SK-N-MC (cell line): ENCODE measurements around the gene PHACTR3.

ENCODE experiments used
- DNase-seq: peaks from one replicate; pipeline ENCODE4 v3.0.0-alpha.2; 2011; ENCODE audit warnings: low read depth, low spot score
- H3K27ac ChIP-seq: fragments of 200-600 bp; sonication (generic); 2 replicates; pipeline ENCODE4 v1.5.1; 2016; ENCODE audit warnings: mixed run types
- H3K36me3 ChIP-seq: fragments of 200-600 bp; sonication (generic); 2 replicates; pipeline ENCODE4 v1.6.1; 2017; ENCODE audit warnings: antibody characterized with exemption, low read length, mixed read lengths; ENCODE audit not compliant: insufficient read depth
- H3K4me3 ChIP-seq: fragments of 200-600 bp; sonication (generic); 2 replicates; pipeline ENCODE4 v1.5.1; 2016
- H3K9ac ChIP-seq: fragments of 200-600 bp; sonication (generic); 2 replicates; pipeline ENCODE4 v1.8.0; 2017; ENCODE audit warnings: mixed run types, mixed read lengths; ENCODE audit not compliant: insufficient read length
- H3K9me3 ChIP-seq: fragments of 200-600 bp; sonication (generic); 2 replicates; pipeline ENCODE4 v1.6.1; 2017; ENCODE audit warnings: low read depth, mild to moderate bottlenecking, antibody characterized with exemption, low read length, moderate library complexity, mixed read lengths
- EZH2 ChIP-seq: fragments of 200-600 bp; sonication (generic); IDR thresholded peaks from one replicate; pipeline ENCODE4 v1.6.1; 2017; ENCODE audit warnings: antibody characterized with exemption
- FOXP2 ChIP-seq: optimal IDR thresholded peaks from 2 replicates; pipeline ENCODE3; 2011; ENCODE audit warnings: mild to moderate bottlenecking, moderate library complexity; ENCODE audit not compliant: insufficient read depth; ENCODE audit errors: extremely low read length, control extremely low read depth
- POLR2AphosphoS5 ChIP-seq: IDR thresholded peaks from 2 replicates; pipeline ENCODE4 v1.6.1; 2012; ENCODE audit warnings: mild to moderate bottlenecking, low read depth, low read length, borderline replicate concordance

The PHACTR3 gene

GRCh38 chr20:59731376-59731775 lies 127.0 kb downstream of the PHACTR3 start:
- no peak overlapping the region for H3K9ac ChIP-seq
- H3K36me3 ChIP-seq: no peaks in the 10 kb centered on the region
- no peak overlapping the region for H3K27ac ChIP-seq
- DNase-seq: no peak
- TF ChIP-seq EZH2 (no peak), POLR2AphosphoS5 (no peak), FOXP2 (no peak)
- H3K9me3 ChIP-seq: no peaks in the 10 kb centered on the region
- no peak overlapping the region for H3K4me3 ChIP-seq

GRCh38 chr20:59733351-59733750 lies 129.0 kb downstream of the PHACTR3 start:
- Histone ChIP-seq H3K27ac (no peak overlapping the region), H3K9ac (no peak overlapping the region), H3K4me3 (no peak overlapping the region), H3K9me3 (no peaks in the 10 kb centered on the region), H3K36me3 (no peaks in the 10 kb centered on the region)
- no peak for TF ChIP-seq POLR2AphosphoS5
- no peak for TF ChIP-seq FOXP2
- no peak for TF ChIP-seq EZH2
- no peak for DNase-seq

GRCh38 chr20:59735486-59735885 lies 131.1 kb downstream of the PHACTR3 start:
- TF ChIP-seq POLR2AphosphoS5 (no peak), FOXP2 (no peak), EZH2 (no peak)
- Histone ChIP-seq H3K36me3 (no peaks in the 10 kb centered on the region), H3K9me3 (no peaks in the 10 kb centered on the region), H3K4me3 (no peak overlapping the region), H3K27ac (no peak overlapping the region), H3K9ac (no peak overlapping the region)
- no peak for DNase-seq

- no peak for DNase-seq
- Histone ChIP-seq H3K9ac (no peak overlapping the region), H3K36me3 (no peaks in the 10 kb centered on the region), H3K9me3 (no peaks in the 10 kb centered on the region), H3K27ac (no peak overlapping the region), H3K4me3 (no peak overlapping the region)
- TF ChIP-seq POLR2AphosphoS5: no peak
- TF ChIP-seq EZH2: no peak
- no peak for TF ChIP-seq FOXP2
Measured at GRCh38 chr20:59735917-59736316, 131.6 kb downstream of the PHACTR3 start.

DNA sequence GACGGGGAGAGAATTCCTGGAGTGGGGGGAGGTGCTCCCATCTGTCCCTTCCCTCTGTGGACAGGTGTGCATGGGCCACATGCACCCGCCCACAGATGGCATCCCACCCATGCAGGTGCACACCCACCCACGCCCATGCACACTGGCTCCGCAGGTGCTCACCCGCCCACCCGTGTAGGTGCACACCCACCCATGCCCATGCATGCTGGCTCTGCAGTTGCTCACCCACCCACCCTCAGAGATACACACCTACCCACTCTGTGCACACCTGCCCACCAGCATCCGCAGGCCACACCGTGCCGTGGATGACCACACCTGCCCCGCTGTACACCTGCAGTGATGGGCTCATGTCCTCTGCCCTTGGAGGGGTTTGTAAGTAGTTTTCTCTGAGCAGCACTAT lies 132.0 kb downstream of the PHACTR3 start:
- H3K27ac ChIP-seq: no peak overlapping the region
- H3K4me3 ChIP-seq: no peak overlapping the region
- H3K9me3 ChIP-seq: no peaks in the 10 kb centered on the region
- TF ChIP-seq POLR2AphosphoS5: no peak
- no peak for TF ChIP-seq EZH2
- TF ChIP-seq FOXP2: no peak
- DNase-seq: no peak
- no peak overlapping the region for H3K9ac ChIP-seq
- H3K36me3 ChIP-seq: no peaks in the 10 kb centered on the region

DNA sequence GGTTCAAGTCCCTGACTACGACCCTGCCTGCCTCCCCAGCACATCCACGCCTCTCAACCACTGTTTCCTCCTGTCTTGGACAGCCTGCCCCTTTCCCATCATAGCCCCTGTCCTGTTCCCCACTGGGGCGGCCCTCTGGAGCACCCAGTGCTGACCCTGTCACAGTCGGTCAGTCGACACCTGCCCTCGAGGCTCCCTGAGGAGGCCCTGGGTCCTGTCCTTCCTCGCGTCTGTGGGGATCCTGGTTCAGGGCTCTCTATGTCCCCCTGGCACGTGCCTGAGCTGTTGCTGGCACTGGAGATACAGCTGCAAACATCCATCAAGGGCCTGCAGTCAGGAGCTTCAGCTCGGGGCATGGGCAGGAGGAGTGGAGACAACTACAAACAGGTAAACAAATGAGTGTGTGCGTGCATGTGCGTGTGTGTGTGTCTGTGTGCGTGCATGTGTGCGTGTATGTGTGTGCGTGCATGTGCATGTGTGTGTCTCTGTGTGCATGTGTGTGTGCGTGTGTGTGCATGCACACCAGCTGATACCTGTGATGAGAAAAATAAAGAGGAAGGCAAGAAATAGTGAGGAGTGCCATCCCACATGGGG lies 132.8 kb downstream of the PHACTR3 start:
- H3K9ac ChIP-seq: no peak overlapping the region
- H3K36me3 ChIP-seq: no peaks in the 10 kb centered on the region
- TF ChIP-seq EZH2: no peak
- no peak for TF ChIP-seq FOXP2
- TF ChIP-seq POLR2AphosphoS5: no peak
- H3K27ac ChIP-seq: no peak overlapping the region
- DNase-seq: no peak
- H3K4me3 ChIP-seq: no peak overlapping the region
- H3K9me3 ChIP-seq: no peaks in the 10 kb centered on the region

DNA sequence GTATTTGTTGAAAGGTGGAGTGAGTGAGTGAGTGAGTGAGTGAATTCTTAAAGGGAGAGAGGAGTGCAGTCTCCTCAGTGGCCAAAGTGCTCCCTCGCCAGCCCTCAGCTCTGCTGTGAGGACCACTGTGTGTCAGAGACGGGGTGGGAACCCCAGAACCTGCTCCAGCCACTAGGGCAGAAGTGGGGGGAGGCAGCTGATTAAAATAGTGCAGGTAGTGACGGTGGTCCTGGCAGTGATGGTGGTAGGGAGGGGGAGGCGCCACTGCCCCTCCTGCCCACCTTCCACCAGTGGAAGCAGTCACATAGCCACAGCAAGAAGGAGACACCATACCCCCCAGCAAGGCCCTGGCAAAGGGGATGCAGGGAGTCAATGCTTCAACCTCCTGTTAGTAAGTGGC lies 133.5 kb downstream of the PHACTR3 start:
- H3K27ac ChIP-seq: no peak overlapping the region
- H3K4me3 ChIP-seq: no peak overlapping the region
- DNase-seq: no peak
- no peak overlapping the region for H3K9ac ChIP-seq
- H3K9me3 ChIP-seq: no peaks in the 10 kb centered on the region
- TF ChIP-seq POLR2AphosphoS5 (no peak), EZH2 (no peak), FOXP2 (no peak)
- no peaks in the 10 kb centered on the region for H3K36me3 ChIP-seq

DNA sequence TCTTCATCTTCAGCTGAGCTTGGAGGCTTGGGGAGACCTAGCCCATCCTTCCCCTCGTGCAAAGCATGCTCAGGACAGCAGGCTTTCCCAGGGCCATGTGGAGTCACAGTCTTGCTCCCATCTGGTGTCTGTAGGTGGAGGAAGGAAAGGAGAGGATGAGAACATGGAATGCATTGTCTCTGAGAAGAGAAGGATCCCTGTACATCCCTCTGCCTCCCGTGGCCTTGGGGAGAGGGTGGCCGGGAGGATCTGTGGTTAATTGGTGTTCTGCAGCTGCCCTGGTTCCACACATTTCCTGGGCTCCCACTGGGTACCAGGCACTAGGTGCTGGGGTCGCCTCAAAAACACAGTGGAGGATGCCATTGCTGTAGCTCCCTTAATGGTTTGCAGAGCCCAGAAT lies 134.5 kb downstream of the PHACTR3 start:
- H3K9ac ChIP-seq: no peak overlapping the region
- no peaks in the 10 kb centered on the region for H3K9me3 ChIP-seq
- TF ChIP-seq FOXP2 (no peak), POLR2AphosphoS5 (no peak), EZH2 (no peak)

GRCh38 chr20:59740621-59741020 lies 136.3 kb downstream of the PHACTR3 start:
- H3K36me3 ChIP-seq: no peaks in the 10 kb centered on the region

More for the DNA sequence above, 134.5 kb downstream of the PHACTR3 start:
- DNase-seq: no peak
- Histone ChIP-seq H3K4me3 (no peak overlapping the region), H3K36me3 (no peaks in the 10 kb centered on the region), H3K27ac (no peak overlapping the region)

More at GRCh38 chr20:59740621-59741020, 136.3 kb downstream of the PHACTR3 start:
- no peak for DNase-seq
- no peaks in the 10 kb centered on the region for H3K9me3 ChIP-seq
- H3K4me3 ChIP-seq: no peak overlapping the region
- no peak overlapping the region for H3K27ac ChIP-seq
- no peak for TF ChIP-seq POLR2AphosphoS5
- no peak for TF ChIP-seq FOXP2
- TF ChIP-seq EZH2: no peak
- H3K9ac ChIP-seq: no peak overlapping the region
